Measurements from ENCODE around the gene CCNY. TPM values are rescaled to one million over a fixed set of nuclear protein-coding genes. Genes with fewer than 3 reads are reported as not detected.

CCNY gene
- total RNA-seq, 2 experiments from 2014 or later: 37.0 to 55.8 TPM

DNA sequence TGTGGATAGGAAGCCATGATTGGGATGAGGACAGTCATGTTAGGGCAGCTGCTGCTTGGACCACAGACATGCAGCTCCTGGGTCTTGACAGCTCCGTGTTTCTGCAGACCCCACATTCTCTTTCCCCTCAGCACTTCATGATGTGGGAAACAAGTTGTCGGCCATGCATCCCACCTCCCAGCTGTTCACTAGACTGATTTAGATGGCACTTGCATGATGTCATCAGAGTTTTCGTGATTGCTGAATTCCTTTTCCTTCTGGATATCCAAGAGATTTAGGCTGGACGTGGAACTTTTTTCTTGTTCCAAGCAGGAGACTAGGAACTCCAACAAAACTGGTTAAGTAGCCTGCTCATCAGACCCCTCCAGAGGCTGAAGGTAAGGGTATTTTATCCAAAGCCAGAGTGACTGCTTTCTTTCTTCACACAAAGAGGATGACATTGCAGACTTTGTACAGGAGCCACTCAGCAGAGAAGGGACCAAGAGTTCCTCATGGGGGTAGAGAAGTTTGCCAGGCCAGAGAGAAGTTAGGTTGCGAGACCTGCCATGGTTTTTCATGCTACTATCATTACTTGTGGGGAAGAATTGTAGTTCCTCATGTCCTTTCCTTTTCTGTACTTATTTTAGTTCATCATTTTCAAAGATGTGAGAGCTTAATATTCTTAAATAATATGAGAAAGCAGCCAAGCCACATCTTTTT, 151.2 kb downstream of the CCNY start:
- no peaks in the 10 kb centered on the region for H3K9me3 ChIP-seq (ENCODE audit: low read length)
- no peak overlapping the region for H3K27ac ChIP-seq (ENCODE audit: low read depth, low read length, poor library complexity, severe bottlenecking)
- H2AFZ ChIP-seq (ENCODE audit: low read length): no peak overlapping the region
- DNase-seq (ENCODE audit: low spot score): no peak
- no peaks in the 10 kb centered on the region for H4K20me1 ChIP-seq (ENCODE audit: insufficient read depth, low read length)
- H3K4me3 ChIP-seq (ENCODE audit: low read depth, low read length, poor library complexity, severe bottlenecking): no peak overlapping the region
- no TSS peak for BruUV-seq (replicated peaks)
- intact Hi-C loops (cut with micrococcal nuclease; ENCODE audit: unreplicated experiment): no loop called here
- no peak overlapping the region for H3K4me2 ChIP-seq (ENCODE audit: low read length)
- H3K36me3 ChIP-seq (ENCODE audit: insufficient read depth, low read length): no peaks in the 10 kb centered on the region
- no peak for TF ChIP-seq EZH2phosphoT487 (IDR thresholded peaks at IDR 0.05; ENCODE audit: borderline replicate concordance, low read depth, low read length)
- TF ChIP-seq, protein P1, sequence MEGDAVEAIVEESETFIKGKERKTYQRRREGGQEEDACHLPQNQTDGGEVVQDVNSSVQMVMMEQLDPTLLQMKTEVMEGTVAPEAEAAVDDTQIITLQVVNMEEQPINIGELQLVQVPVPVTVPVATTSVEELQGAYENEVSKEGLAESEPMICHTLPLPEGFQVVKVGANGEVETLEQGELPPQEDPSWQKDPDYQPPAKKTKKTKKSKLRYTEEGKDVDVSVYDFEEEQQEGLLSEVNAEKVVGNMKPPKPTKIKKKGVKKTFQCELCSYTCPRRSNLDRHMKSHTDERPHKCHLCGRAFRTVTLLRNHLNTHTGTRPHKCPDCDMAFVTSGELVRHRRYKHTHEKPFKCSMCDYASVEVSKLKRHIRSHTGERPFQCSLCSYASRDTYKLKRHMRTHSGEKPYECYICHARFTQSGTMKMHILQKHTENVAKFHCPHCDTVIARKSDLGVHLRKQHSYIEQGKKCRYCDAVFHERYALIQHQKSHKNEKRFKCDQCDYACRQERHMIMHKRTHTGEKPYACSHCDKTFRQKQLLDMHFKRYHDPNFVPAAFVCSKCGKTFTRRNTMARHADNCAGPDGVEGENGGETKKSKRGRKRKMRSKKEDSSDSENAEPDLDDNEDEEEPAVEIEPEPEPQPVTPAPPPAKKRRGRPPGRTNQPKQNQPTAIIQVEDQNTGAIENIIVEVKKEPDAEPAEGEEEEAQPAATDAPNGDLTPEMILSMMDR (conservative IDR thresholded peaks at IDR 0.05; ENCODE audit: low read length): no peak
- POLR2A ChIA-PET: no interaction called here
- CTCF ChIA-PET (ENCODE audit: unreplicated experiment): no interaction called here
- H3K79me2 ChIP-seq (ENCODE audit: insufficient read depth, low read depth, low read length): no peaks in the 10 kb centered on the region
- no peaks in the 10 kb centered on the region for H3K9me2 ChIP-seq (ENCODE audit: insufficient read depth, low read length)
- H3K4me1 ChIP-seq (ENCODE audit: insufficient read depth, low read length, poor library complexity, severe bottlenecking): peaks cover 19% of the 10 kb centered on the region

DNA sequence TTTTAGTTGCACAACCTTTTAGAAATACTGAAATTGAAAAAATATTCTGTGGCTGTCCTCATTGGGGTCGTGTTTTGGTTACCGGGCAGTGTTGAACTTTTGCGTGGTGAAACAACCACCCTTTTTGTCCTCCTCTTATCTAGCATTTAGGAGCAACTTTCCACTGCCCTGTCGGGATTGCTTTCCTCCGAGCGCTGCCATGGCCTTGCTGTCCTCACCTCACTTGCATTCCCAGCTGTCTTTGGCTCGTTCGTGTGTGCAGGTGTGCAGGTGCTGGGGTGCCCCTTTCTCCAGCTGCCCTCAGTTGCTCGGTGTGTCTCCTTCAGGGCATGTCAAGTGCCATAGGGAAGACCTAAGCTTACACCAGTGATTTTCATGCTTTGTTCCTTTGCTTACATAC, 151.9 kb downstream of the CCNY start:
- Histone ChIP-seq H3K79me2 (ENCODE audit: insufficient read depth, low read depth, low read length) (no peaks in the 10 kb centered on the region), H3K4me1 (ENCODE audit: insufficient read depth, low read length, poor library complexity, severe bottlenecking) (peaks cover 26% of the 10 kb centered on the region), H3K36me3 (ENCODE audit: insufficient read depth, low read length) (no peaks in the 10 kb centered on the region), H4K20me1 (ENCODE audit: insufficient read depth, low read length) (no peaks in the 10 kb centered on the region), H3K27ac (ENCODE audit: low read depth, low read length, poor library complexity, severe bottlenecking) (no peak overlapping the region), H2AFZ (ENCODE audit: low read length) (no peak overlapping the region), H3K4me3 (ENCODE audit: low read depth, low read length, poor library complexity, severe bottlenecking) (no peak overlapping the region), H3K9me3 (ENCODE audit: low read length) (no peaks in the 10 kb centered on the region), H3K9me2 (ENCODE audit: insufficient read depth, low read length) (no peaks in the 10 kb centered on the region), H3K4me2 (ENCODE audit: low read length) (no peak overlapping the region)
- BruUV-seq (replicated peaks): no TSS peak
- no peak for DNase-seq (ENCODE audit: low spot score)
- intact Hi-C loops (cut with micrococcal nuclease; ENCODE audit: unreplicated experiment): no loop called here
- no peak for TF ChIP-seq EZH2phosphoT487 (IDR thresholded peaks at IDR 0.05; ENCODE audit: borderline replicate concordance, low read depth, low read length)
- TF ChIP-seq, protein P1 (conservative IDR thresholded peaks at IDR 0.05; ENCODE audit: low read length): no peak
- ChIA-PET POLR2A (no interaction called here), CTCF (ENCODE audit: unreplicated experiment) (no interaction called here)

Measured in OCI-LY7 (cell line).